Brain microvascular endothelial cell (primary cell): Measurements from ENCODE around the gene IL7R.
A peak's percentile ranks its signal among the peaks of the same experiment; 100 is the strongest.

Experiments
- DNase-seq: peaks from one replicate; pipeline ENCODE4 v3.0.0-alpha.2; 2020
- H3K27ac ChIP-seq: fragments of 250-450 bp; sonication (Bioruptor Pico); 2 replicates; pipeline ENCODE4 v1.5.1; 2020; ENCODE audit warnings: mild to moderate bottlenecking, moderate library complexity
- H3K27me3 ChIP-seq: fragments of 250-450 bp; sonication (Bioruptor Pico); replicated peaks from 2 replicates; pipeline ENCODE4 v1.5.1; 2020; ENCODE audit warnings: mild to moderate bottlenecking
- H3K36me3 ChIP-seq: fragments of 250-450 bp; sonication (Bioruptor Pico); replicated peaks from 2 replicates; pipeline ENCODE4 v1.5.1; 2020; ENCODE audit warnings: mild to moderate bottlenecking
- H3K4me3 ChIP-seq: 2 replicates; pipeline ENCODE4 v1.5.1; 2011; ENCODE audit warnings: low read depth, mild to moderate bottlenecking, control low read depth, low read length, moderate library complexity
- CTCF ChIP-seq: IDR thresholded peaks from 2 replicates; pipeline ENCODE4 v1.5.1; 2011; ENCODE audit warnings: low read depth, mild to moderate bottlenecking, moderate library complexity, low read length, control low read depth, inconsistent platforms; ENCODE audit errors: missing control alignments
- in situ Hi-C: cut with HindIII; loops from 2 replicates; pipeline ENCODE4 v1.10.0; 2017; ENCODE audit warnings: low sequenced_read_pairs, low pct_ligation_motif_present

Gene IL7R

GRCh38 chr5:35879649-35880048, 23.0 kb downstream of the IL7R start:
- no peaks in the 10 kb centered on the region for H3K36me3 ChIP-seq
- no peak overlapping the region for H3K4me3 ChIP-seq
- no peak for TF ChIP-seq CTCF
- no peak overlapping the region for H3K27ac ChIP-seq
- in situ Hi-C loops, result no loop called here
- H3K27me3 ChIP-seq, result no peaks in the 10 kb centered on the region
- no peak for DNase-seq

- no peaks in the 10 kb centered on the region for H3K27me3 ChIP-seq
- in situ Hi-C loops, result no loop called here
- DNase-seq, result no peak
- no peaks in the 10 kb centered on the region for H3K36me3 ChIP-seq
- TF ChIP-seq CTCF, result no peak
- no peak overlapping the region for H3K4me3 ChIP-seq
- no peak overlapping the region for H3K27ac ChIP-seq
Measured at GRCh38 chr5:35880156-35880555, 23.5 kb downstream of the IL7R start.

GRCh38 chr5:35881758-35882157, 25.1 kb downstream of the IL7R start:
- DNase-seq, result no peak

GRCh38 chr5:35884191-35884769, 27.6 kb downstream of the IL7R start:
- no peaks in the 10 kb centered on the region for H3K27me3 ChIP-seq
- no peak overlapping the region for H3K4me3 ChIP-seq
- DNase-seq, result peak; percentile 70
- H3K27ac ChIP-seq, result peak overlapping the region; percentile 53
- no peaks in the 10 kb centered on the region for H3K36me3 ChIP-seq
- in situ Hi-C loops, result no loop called here
- TF ChIP-seq CTCF, result no peak

More at GRCh38 chr5:35881758-35882157, 25.1 kb downstream of the IL7R start:
- H3K4me3 ChIP-seq, result no peak overlapping the region
- no peak overlapping the region for H3K27ac ChIP-seq
- in situ Hi-C loops, result no loop called here
- TF ChIP-seq CTCF, result no peak
- H3K27me3 ChIP-seq, result no peaks in the 10 kb centered on the region
- no peaks in the 10 kb centered on the region for H3K36me3 ChIP-seq

- H3K36me3 ChIP-seq, result no peaks in the 10 kb centered on the region
- H3K27me3 ChIP-seq, result no peaks in the 10 kb centered on the region
- no peak for DNase-seq
- in situ Hi-C loops, result no loop called here
- no peak overlapping the region for H3K4me3 ChIP-seq
- no peak for TF ChIP-seq CTCF
- no peak overlapping the region for H3K27ac ChIP-seq
Measured at GRCh38 chr5:35884773-35885172, 28.1 kb downstream of the IL7R start.

GRCh38 chr5:35886381-35886780, 29.7 kb downstream of the IL7R start:
- Histone ChIP-seq H3K36me3 (no peaks in the 10 kb centered on the region), H3K27ac (no peak overlapping the region), H3K27me3 (no peaks in the 10 kb centered on the region), H3K4me3 (no peak overlapping the region)
- no peak for TF ChIP-seq CTCF
- no peak for DNase-seq
- in situ Hi-C loops, result no loop called here
